Trophoblast cell (in vitro differentiated cells and primary cell): Measurements from ENCODE around the gene MSGN1.

ENCODE experiments used
- DNase-seq, 2 donors: peaks; one replicate each; pipeline ENCODE4 v3.0.0-alpha.2; 2016
- H2AFZ ChIP-seq: 2 replicates; pipeline ENCODE4 v1.6.1; 2013; ENCODE audit warnings: low read length, moderate library complexity, mild to moderate bottlenecking; ENCODE audit not compliant: insufficient read depth, poor library complexity
- H2AK5ac ChIP-seq: 2 replicates; pipeline ENCODE4 v1.6.1; 2013; ENCODE audit warnings: mild to moderate bottlenecking, low read length
- H2BK120ac ChIP-seq: 2 replicates; pipeline ENCODE4 v1.6.1; 2013; ENCODE audit warnings: low read length, mild to moderate bottlenecking, moderate library complexity; ENCODE audit not compliant: insufficient read depth, poor library complexity
- H2BK12ac ChIP-seq: 2 replicates; pipeline ENCODE4 v1.6.1; 2013; ENCODE audit warnings: mild to moderate bottlenecking, low read length, moderate library complexity
- H2BK5ac ChIP-seq: 2 replicates; pipeline ENCODE4 v1.6.1; 2013; ENCODE audit warnings: low read length, low read depth, moderate library complexity, mild to moderate bottlenecking; ENCODE audit not compliant: poor library complexity
- H3K14ac ChIP-seq: 2 replicates; pipeline ENCODE4 v1.6.1; 2013; ENCODE audit warnings: mild to moderate bottlenecking, low read length
- H3K18ac ChIP-seq: 2 replicates; pipeline ENCODE4 v1.6.1; 2013; ENCODE audit warnings: mild to moderate bottlenecking, low read length
- H3K23ac ChIP-seq: 2 replicates; pipeline ENCODE4 v1.6.1; 2013; ENCODE audit warnings: low read length
- H3K27ac ChIP-seq: 2 replicates; pipeline ENCODE4 v1.5.1; 2013; ENCODE audit warnings: low read depth, mild to moderate bottlenecking, inconsistent platforms, low read length, moderate library complexity
- H3K27me3 ChIP-seq: 2 replicates; pipeline ENCODE4 v1.6.1; 2013; ENCODE audit warnings: inconsistent platforms, mild to moderate bottlenecking, low read length, moderate library complexity; ENCODE audit not compliant: insufficient read depth
- H3K36me3 ChIP-seq, 2 experiments: 1 replicate in 1 of 2; 2 replicates in 1 of 2; pipeline ENCODE4 v1.6.1; 2013; ENCODE audit warnings: low read length in 2 of 2, mild to moderate bottlenecking in 2 of 2, moderate library complexity in 1 of 2; ENCODE audit not compliant: insufficient read depth in 2 of 2, control insufficient read depth in 1 of 2
- H3K4ac ChIP-seq: 2 replicates; pipeline ENCODE4 v1.6.1; 2013; ENCODE audit warnings: low read depth, mild to moderate bottlenecking, low read length, moderate library complexity
- H3K4me1 ChIP-seq, 2 experiments: 1 replicate in 1 of 2; 2 replicates in 1 of 2; pipeline ENCODE4 v1.6.1; 2013; ENCODE audit warnings: low read length in 2 of 2, mild to moderate bottlenecking in 2 of 2, moderate library complexity in 1 of 2; ENCODE audit not compliant: insufficient read depth in 2 of 2, control insufficient read depth in 1 of 2
- H3K4me2 ChIP-seq: 2 replicates; pipeline ENCODE4 v1.6.1; 2013; ENCODE audit warnings: inconsistent platforms, mild to moderate bottlenecking, low read length, moderate library complexity
- H3K4me3 ChIP-seq: 2 replicates; pipeline ENCODE4 v1.5.1; 2013; ENCODE audit warnings: mild to moderate bottlenecking, low read depth, low read length, inconsistent platforms
- H3K79me1 ChIP-seq: one replicate; pipeline ENCODE4 v1.6.1; 2013; ENCODE audit warnings: low read length
- H3K79me2 ChIP-seq: 2 replicates; pipeline ENCODE4 v1.6.1; 2013; ENCODE audit warnings: low read length, mild to moderate bottlenecking; ENCODE audit not compliant: control insufficient read depth, insufficient read depth, poor library complexity
- H3K9ac ChIP-seq: 2 replicates; pipeline ENCODE4 v1.6.1; 2013; ENCODE audit warnings: mild to moderate bottlenecking, low read length
- H3K9me3 ChIP-seq: 2 replicates; pipeline ENCODE4 v1.6.1; 2013; ENCODE audit warnings: low read depth, mild to moderate bottlenecking, control low read depth, inconsistent platforms, low read length; ENCODE audit not compliant: insufficient read depth
- H4K12ac ChIP-seq: 2 replicates; pipeline ENCODE4 v1.6.1; 2013; ENCODE audit warnings: low read depth, mild to moderate bottlenecking, low read length, moderate library complexity
- H4K8ac ChIP-seq: 2 replicates; pipeline ENCODE4 v1.6.1; 2013; ENCODE audit warnings: low read depth, mild to moderate bottlenecking, low read length, moderate library complexity
- H4K91ac ChIP-seq: one replicate; pipeline ENCODE4 v1.6.1; 2013; ENCODE audit warnings: low read depth, mild to moderate bottlenecking, low read length, moderate library complexity
- WGBS: extraction: QIAGEN DNeasy Blood & Tissue Kit; methylation state at CpG from one replicate; pipeline ENCODE4 v1.1.7; 2013; ENCODE audit warnings: missing lambda C conversion rate; ENCODE audit not compliant: insufficient read length, insufficient coverage; ENCODE audit errors: extremely low coverage; 5-methylcytosine and 5-hydroxymethylcytosine counted together

Gene MSGN1

GRCh38 chr2:17799301-17800120 is 16.7 kb upstream of the MSGN1 start:
- Histone ChIP-seq H3K27me3 (no peaks in the 10 kb centered on the region), H3K79me2 (no peaks in the 10 kb centered on the region), H2BK120ac (no peak overlapping the region), H3K4me1 (no peaks in the 10 kb centered on the region), H3K9me3 (no peaks in the 10 kb centered on the region), H3K9ac (no peak overlapping the region), H4K8ac (no peak overlapping the region), H3K4me3 (no peak overlapping the region), H3K18ac (no peak overlapping the region), H3K4me2 (no peak overlapping the region), H3K36me3 (no peaks in the 10 kb centered on the region), H4K91ac (no peak overlapping the region), H3K23ac (no peak overlapping the region), H4K12ac (no peak overlapping the region), H3K79me1 (no peaks in the 10 kb centered on the region), H3K14ac (no peak overlapping the region), H2AK5ac (no peak overlapping the region), H2BK5ac (no peak overlapping the region), H3K27ac (no peak overlapping the region), H3K4ac (no peak overlapping the region), H2BK12ac (no peak overlapping the region), H2AFZ (no peak overlapping the region)
- no peak for DNase-seq
- WGBS = no CpG with 5 or more reads among the region's 7 CpGs

GRCh38 chr2:17800219-17800618 is 16.0 kb upstream of the MSGN1 start:
- Histone ChIP-seq H3K79me2 (no peaks in the 10 kb centered on the region), H2BK120ac (no peak overlapping the region), H2AK5ac (no peak overlapping the region), H4K12ac (no peak overlapping the region), H3K4me2 (no peak overlapping the region), H3K9me3 (no peaks in the 10 kb centered on the region), H2BK12ac (no peak overlapping the region), H3K27me3 (no peaks in the 10 kb centered on the region), H2AFZ (no peak overlapping the region), H4K8ac (no peak overlapping the region), H3K36me3 (no peaks in the 10 kb centered on the region), H3K79me1 (no peaks in the 10 kb centered on the region), H3K23ac (peak overlapping the region; percentile 43), H3K18ac (no peak overlapping the region), H3K4me1 (no peaks in the 10 kb centered on the region), H3K9ac (no peak overlapping the region), H3K27ac (no peak overlapping the region), H4K91ac (no peak overlapping the region), H3K14ac (no peak overlapping the region), H3K4ac (no peak overlapping the region), H3K4me3 (no peak overlapping the region), H2BK5ac (no peak overlapping the region)
- DNase-seq = no peak
- no CpG with 5 or more reads among the region's 5 CpGs for WGBS

- Histone ChIP-seq H2BK5ac (no peak overlapping the region), H2BK120ac (no peak overlapping the region), H3K9ac (no peak overlapping the region), H4K91ac (no peak overlapping the region), H4K8ac (no peak overlapping the region), H3K36me3 (no peaks in the 10 kb centered on the region), H3K4me1 (no peaks in the 10 kb centered on the region), H3K79me2 (no peaks in the 10 kb centered on the region), H3K18ac (no peak overlapping the region), H3K9me3 (no peaks in the 10 kb centered on the region), H2AFZ (no peak overlapping the region), H2BK12ac (no peak overlapping the region), H3K4me3 (no peak overlapping the region), H3K27me3 (no peaks in the 10 kb centered on the region), H3K14ac (no peak overlapping the region), H3K27ac (no peak overlapping the region), H3K23ac (no peak overlapping the region), H3K4me2 (no peak overlapping the region), H4K12ac (no peak overlapping the region), H3K4ac (no peak overlapping the region), H3K79me1 (no peaks in the 10 kb centered on the region), H2AK5ac (no peak overlapping the region)
- no CpG with 5 or more reads among the region's 1 CpG for WGBS
- no peak for DNase-seq
These were observed 15.4 kb upstream of the MSGN1 start for GRCh38 chr2:17800693-17801458.

GRCh38 chr2:17803497-17803896 is 12.8 kb upstream of the MSGN1 start:
- no peak overlapping the region for H3K4me2 ChIP-seq
- no peak overlapping the region for H2AK5ac ChIP-seq
- no peaks in the 10 kb centered on the region for H3K27me3 ChIP-seq
- no peak overlapping the region for H2BK5ac ChIP-seq
- no peaks in the 10 kb centered on the region for H3K4me1 ChIP-seq
- no peaks in the 10 kb centered on the region for H3K36me3 ChIP-seq
- no peak overlapping the region for H4K8ac ChIP-seq
- no peak overlapping the region for H4K12ac ChIP-seq
- no peak overlapping the region for H2BK12ac ChIP-seq
- no peaks in the 10 kb centered on the region for H3K79me2 ChIP-seq
- no peak overlapping the region for H2BK120ac ChIP-seq
- no peaks in the 10 kb centered on the region for H3K9me3 ChIP-seq
- H3K18ac ChIP-seq = no peak overlapping the region
- WGBS = no CpG with 5 or more reads among the region's 3 CpGs
- no peaks in the 10 kb centered on the region for H3K79me1 ChIP-seq
- H3K9ac ChIP-seq = no peak overlapping the region
- no peak overlapping the region for H4K91ac ChIP-seq
- DNase-seq = no peak
- no peak overlapping the region for H2AFZ ChIP-seq
- no peak overlapping the region for H3K14ac ChIP-seq
- no peak overlapping the region for H3K4me3 ChIP-seq
- no peak overlapping the region for H3K23ac ChIP-seq
- H3K4ac ChIP-seq = no peak overlapping the region
- no peak overlapping the region for H3K27ac ChIP-seq
